HG02610 (cell line): ENCODE measurements around the gene OSBPL2.

ENCODE experiments used
- ATAC-seq: cut with Tn5 transposase; IDR thresholded peaks from one replicate; pipeline ENCODE4 v1.9.1; 2021; ENCODE audit warnings: mild to moderate bottlenecking, moderate library complexity; ENCODE audit not compliant: unreplicated experiment

Gene OSBPL2

GRCh38 chr20:62220666-62221568 lies 17.4 kb upstream of the OSBPL2 start:
- ATAC-seq = no peak

GRCh38 chr20:62222266-62222850 lies 16.0 kb upstream of the OSBPL2 start:
- no peak for ATAC-seq

- ATAC-seq = no peak
Observed at GRCh38 chr20:62222972-62223371, 15.3 kb upstream of the OSBPL2 start.

DNA sequence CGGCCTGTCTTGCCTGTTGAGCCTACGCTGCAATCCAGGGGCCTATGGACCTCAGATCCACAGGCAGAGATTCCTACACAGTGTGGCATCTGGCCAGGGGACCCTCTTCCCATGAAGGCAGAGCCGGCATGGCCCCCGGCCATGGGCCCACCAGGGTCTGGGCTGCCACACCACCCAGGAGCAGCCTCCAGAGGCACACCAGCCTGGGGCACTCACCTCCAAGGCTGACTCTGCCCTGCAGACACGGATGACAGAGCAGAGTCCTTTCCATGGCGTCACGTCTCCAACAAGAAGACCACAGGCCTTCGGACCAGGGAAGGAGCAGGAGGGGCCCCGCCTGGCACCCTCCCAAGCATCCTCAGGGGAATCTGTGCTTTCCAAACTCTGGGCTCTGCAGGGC lies 14.8 kb upstream of the OSBPL2 start:
- ATAC-seq = no peak

GRCh38 chr20:62224113-62224855 lies 14.0 kb upstream of the OSBPL2 start:
- ATAC-seq = no peak

DNA sequence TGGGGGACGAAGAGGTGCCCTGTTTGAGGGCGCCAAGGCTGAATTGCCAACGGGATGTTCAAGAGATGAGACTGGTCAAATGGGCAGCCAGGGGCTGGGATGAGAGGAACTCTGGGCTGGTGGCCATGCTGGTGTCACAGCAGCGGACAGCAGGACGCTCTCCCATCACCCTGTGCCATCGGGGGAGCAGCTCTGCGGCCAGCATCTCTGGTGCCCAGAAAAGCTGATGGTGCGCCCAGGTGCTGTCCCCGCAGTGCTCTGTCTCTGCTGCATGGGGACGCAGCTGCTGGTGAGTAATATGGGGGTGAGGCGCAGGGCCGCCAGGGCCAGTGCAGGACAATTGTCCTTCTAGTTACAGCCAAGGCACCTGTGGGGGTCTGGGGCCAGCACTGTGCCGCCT lies 13.3 kb upstream of the OSBPL2 start:
- no peak for ATAC-seq

DNA sequence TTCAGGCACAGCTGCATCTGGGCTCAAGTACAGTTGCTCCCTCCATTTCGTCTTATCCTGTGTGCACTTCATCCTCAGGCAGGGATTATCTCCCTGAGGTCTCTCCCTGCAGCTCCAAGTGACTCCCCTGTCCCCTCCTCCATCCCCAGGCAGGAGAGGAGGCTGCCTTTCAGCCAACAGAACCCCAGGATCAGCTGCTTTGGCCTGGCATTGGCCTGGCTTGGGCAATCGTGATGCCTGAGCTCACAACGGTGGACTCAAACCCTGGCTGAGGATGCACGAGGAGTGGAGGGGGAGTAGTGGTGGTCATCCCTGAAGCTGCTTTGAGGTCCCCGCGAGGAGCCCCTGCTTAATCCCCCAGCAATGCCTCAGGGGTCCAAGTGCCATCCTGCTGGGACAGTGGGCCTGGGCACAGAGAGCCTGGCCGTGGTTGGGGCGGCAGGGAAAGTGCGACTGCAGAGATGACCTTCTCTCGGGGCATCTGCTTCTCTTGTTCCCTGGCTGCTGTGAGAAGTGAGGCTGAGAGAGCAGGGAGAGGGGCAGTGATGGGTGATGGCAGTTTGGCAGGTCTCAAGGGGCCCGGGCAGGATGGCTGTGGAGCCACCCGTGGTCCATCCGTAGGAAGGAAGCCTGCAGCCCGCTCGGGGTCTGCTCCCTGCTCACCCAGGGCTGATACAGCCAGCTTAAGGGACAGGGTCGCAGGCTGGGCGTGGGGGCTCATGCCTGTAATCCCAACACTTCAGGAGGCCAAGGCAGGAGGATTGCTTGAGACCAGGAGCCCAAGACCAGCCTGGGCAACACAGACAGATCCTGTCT lies 12.3 kb upstream of the OSBPL2 start:
- no peak for ATAC-seq

- ATAC-seq = no peak
Observed at GRCh38 chr20:62226707-62227590, 11.4 kb upstream of the OSBPL2 start.

GRCh38 chr20:62227591-62227976 lies 10.7 kb upstream of the OSBPL2 start:
- ATAC-seq = no peak

GRCh38 chr20:62227977-62228958 lies 10.1 kb upstream of the OSBPL2 start:
- no peak for ATAC-seq

DNA sequence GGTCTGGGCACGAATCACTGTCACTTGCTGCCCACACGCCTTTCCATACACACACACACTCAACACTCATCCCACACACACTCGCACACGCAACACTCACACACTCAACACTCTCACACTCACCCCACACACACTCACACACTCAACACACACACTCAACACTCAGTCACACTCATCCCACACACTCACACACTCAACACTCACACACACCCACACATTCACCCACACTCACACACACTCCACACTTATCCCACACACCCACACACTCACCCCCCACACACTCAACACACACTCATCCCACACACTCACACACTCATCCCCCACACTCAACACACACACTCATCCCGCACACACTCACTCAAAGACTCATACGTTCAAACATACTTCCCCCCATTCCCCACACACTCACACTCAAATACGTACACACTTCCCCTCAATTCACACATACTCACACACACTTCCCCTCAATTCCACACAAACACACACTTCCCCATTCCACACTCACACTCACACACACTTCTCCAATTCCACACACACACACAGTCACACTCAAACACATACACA lies 9.3 kb upstream of the OSBPL2 start:
- no peak for ATAC-seq

GRCh38 chr20:62229667-62230066 lies 8.7 kb upstream of the OSBPL2 start:
- ATAC-seq = no peak

- ATAC-seq = no peak
Observed at GRCh38 chr20:62230276-62230675, 8.0 kb upstream of the OSBPL2 start.

- ATAC-seq = no peak
Observed at GRCh38 chr20:62230696-62231095, 7.6 kb upstream of the OSBPL2 start.

- no peak for ATAC-seq
Observed at GRCh38 chr20:62231292-62231691, 7.0 kb upstream of the OSBPL2 start.

DNA sequence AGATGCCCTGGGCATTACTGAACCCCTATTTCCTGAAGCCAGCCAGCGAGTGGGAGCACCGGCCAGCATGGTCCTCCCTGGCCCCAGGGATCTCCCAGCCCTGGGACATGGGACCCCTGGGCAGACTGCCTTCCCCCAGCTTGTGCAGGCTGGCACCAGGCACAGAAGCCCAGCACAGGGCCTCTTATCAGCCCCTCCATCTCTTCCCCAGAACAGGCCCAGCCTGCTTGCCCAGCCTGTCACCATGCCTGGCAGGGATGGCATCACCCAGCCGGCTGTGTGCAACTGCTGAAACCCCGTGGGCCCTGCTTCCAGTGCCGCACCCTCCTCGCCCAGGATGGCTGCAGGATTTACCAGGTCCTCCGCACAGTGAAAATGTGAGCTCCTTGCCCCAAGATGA lies 6.1 kb upstream of the OSBPL2 start:
- no peak for ATAC-seq

DNA sequence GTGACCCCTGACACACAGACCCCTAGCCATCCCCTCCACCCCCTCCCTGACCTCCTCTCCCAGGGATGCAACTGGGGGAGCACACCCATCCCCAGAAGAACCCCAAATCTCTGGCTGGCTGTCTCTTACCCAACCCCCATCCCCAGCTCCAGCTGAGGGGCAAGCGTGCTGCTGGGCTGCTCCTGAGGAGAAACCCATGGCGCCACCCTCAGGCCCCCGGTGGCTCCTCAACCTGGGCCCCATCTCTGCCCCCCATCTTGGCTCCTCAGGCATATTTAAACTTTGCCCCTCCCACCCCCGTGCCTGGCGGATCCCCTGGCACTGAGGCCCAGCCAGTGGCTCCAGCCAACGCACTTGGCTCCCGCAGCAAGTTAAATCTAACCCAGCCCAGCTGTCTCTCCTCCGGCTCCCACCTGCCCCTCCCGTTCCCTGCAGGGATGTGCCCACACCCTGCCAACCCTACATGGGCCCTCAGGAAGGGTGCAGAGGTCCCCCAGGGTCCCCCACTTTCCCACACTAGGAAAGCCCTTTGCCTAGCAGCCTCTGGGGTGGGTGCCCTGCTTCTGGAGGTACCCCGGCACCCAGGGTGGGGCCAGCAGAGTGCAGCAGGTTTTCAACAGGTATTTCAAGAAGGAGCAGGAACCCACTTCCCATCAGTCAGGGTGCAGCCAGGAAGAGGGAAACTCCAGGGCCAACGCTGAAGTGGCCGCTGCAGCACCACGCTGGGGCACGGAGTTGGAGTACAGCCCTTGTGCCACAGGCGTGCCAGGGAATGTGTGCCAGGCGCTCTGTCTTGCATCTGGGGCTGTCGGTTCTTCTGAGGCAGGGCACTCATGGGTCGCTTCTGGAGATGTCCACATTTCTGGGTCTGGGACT lies 5.3 kb upstream of the OSBPL2 start:
- ATAC-seq = no peak

- no peak for ATAC-seq
Observed at GRCh38 chr20:62233684-62234083, 4.6 kb upstream of the OSBPL2 start.
